Measurements from ENCODE around the gene RFX4.

RFX4 gene

GRCh38 chr12:106582641-106583230, at the start of gene RFX4:
Gene RFX4, plus strand, starts transcription at chr12:106583004. Its CDS starts 317 bp downstream, at chr12:106583321.
- no peak for DNase-seq

GRCh38 chr12:106541201-106541600, 41.6 kb upstream of the RFX4 start:
- DNase-seq: no peak

- no peak for DNase-seq
These were observed 31.4 kb upstream of the RFX4 start for GRCh38 chr12:106551410-106551809.

- no peak for DNase-seq
These were observed 30.6 kb upstream of the RFX4 start for GRCh38 chr12:106552228-106552627.

DNA sequence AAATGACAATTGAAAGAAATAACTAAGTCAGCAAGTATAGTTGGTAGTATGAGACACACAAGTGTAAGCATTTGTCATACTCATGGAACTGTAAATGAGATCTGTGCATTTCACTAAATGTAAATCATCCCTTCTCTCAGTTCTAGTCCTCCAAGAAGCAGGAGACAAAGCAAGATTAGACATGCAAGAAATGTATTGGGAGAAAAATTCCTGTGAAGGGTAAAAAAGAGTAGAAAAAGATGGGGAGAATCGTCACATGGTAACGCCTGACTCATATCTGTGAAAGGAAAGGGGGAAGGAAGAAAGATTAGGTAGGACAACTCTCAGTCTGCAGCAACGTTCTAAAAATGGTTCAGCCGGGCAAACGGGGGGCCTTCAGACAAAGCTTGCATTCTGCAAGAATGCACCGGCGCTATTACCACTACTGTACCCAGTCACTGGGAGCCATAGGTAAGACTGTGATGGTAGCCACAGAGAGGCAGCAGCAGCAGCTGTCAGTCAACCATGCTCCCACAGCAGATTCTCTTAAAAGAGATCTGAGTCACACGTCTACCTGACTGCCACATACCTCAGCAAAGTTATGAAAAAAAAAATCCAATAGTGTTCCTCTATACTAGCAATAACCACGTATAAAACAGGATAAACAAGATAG, 18.0 kb upstream of the RFX4 start:
- DNase-seq: no peak

DNA sequence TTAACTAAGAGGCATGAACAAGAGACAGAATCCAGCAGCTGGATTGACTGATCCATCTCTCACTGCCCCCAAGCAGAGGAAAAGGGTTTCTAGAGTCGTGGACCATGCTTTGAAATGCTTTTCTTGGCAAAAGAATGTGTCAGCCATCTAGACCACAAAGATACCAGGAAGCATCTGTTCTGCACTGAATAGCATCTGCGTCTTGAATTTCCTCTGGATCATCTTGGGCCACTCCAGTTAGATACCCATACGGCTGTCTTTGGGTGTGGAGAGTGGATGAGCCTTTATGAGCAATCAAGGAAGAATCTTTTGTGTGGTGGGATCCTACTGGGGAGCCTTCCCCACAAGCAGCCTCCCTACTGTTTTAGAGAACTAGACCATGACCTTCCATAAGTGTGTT, 16.0 kb upstream of the RFX4 start:
- DNase-seq: no peak

DNA sequence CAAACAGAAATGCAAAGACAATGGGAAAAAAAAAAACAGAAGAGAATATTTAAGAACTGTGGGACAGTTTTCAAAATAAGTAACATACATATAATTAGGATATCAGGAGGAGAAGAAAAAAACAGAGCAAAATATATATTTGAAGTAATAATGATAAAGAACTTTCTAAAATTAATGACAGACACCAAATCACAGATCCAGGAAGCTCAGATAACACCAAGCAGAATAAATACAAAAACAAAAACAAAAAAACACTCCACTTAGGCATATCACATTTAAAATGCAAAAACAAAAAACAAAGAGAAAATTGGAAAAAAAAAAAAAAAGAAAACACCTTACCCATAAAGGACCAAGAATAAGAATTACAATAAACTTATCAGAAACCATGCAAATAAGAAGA, 9.6 kb upstream of the RFX4 start:
- no peak for DNase-seq

GRCh38 chr12:106576848-106577247, 6.0 kb upstream of the RFX4 start:
- no peak for DNase-seq

- DNase-seq: no peak
These were observed 1.9 kb upstream of the RFX4 start for GRCh38 chr12:106580671-106581508.

DNA sequence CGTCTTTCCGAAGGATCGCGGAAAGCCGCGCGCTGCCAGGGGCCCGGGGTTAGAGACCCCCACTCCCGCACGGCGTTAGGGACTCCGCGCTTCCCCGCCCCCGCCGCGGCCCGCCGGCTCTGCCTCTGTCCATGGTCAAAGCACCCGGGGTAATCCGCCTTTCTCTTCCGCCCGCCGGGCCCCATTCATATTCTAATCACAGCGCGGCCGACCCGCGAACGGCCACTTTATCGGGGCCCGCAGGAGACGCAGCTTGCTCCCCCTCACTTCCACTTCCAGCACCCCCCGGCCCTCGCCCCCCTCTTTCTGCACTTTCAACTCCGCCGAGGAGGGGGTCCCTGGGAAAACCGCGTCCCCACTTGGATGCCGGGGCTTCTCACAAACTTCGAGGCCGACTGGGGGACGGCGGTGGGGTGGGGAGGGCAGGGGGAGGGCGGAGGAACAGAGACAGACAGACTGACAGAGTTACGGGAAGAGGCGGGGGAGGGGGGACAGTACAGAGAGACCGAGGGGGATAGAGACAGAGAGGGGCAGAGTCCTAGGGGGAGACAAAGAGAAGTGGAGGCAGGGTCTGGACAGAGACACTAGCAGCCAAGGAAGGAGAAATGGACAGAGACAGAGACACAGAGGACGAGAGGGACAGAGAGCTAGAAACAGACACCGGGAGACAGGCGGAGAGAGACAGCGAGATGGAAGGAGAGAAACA, 1.1 kb upstream of the RFX4 start:
- no peak for DNase-seq

DNA sequence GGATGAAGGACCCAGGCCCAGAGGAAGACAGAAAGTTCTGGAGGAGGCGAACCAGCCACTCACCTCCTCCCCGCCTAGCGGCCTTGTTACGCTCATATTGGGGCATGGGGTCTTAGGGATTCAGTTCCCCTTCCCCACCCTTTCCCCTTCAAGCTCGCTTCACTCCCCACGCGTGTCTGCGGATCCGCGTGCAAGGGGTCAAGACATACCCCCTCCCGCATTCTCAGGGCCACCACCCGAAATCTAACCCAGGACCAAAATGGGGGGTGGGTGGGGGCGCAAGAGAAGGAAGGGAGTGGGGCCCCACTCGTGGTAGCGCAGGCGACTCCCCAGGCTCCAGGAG, 584 bp upstream of the RFX4 start:
- DNase-seq: no peak

- peak; percentile 24 for DNase-seq
These were observed 669 bp downstream of the RFX4 start for GRCh38 chr12:106583242-106584103.

- DNase-seq: no peak
These were observed 1.6 kb downstream of the RFX4 start for GRCh38 chr12:106584104-106585064.

DNA sequence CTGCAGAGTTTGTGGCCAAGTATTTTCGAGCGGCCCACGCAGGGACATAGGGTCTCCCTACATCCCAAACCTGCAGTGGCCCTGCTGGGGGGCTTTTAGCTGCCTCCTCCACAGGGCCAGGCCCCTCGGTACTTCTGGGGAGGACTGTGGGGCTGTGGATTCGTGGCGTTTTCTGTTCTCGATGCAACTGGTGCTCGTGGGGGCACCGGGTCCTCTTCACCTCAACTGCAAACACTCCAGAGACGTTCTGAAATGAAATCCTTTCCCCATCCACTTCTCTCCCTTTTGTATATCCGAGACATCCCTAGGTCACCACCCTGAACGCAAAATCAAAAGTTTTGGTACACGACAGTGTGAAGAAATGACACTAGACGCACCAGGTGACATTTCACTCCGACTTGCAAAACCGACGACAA, 2.3 kb downstream of the RFX4 start:
- DNase-seq: no peak

DNA sequence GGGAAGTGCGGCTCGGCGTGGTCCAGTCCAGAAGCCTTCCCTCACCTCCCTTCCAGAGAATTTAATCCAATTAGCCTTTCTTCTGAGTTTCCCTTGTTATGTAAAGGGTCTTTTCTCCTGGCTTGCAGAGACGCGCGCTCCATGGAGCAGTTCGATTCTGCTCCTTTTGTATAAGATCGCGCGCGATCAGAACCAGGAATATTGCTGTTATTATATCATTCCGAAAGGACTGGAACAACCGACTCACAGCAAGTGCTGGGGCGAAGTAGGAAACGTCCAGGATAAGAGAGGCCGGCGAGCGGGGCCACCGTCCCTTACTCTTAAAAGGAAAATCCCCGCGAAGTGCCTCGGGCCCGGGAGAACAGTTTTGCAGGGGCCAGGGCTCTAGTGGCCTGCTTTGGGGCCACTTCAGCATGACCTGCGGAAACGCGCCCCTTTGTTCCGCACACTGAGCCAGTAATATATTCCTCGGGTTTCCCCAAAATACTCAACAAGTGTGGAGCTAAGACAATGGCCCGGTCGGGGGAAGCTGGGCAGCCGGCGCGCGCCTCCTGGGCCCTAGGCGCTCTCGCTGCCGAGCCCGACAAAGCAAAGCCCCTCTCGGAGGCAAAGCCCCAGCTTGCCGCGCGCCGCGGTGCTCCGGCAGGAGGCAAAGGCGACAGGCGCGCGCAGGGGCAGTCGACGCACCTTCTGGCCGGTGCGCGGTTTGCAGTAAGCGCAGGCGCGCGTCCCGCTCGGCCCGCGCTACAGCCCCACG, 2.9 kb downstream of the RFX4 start:
- no peak for DNase-seq

DNA sequence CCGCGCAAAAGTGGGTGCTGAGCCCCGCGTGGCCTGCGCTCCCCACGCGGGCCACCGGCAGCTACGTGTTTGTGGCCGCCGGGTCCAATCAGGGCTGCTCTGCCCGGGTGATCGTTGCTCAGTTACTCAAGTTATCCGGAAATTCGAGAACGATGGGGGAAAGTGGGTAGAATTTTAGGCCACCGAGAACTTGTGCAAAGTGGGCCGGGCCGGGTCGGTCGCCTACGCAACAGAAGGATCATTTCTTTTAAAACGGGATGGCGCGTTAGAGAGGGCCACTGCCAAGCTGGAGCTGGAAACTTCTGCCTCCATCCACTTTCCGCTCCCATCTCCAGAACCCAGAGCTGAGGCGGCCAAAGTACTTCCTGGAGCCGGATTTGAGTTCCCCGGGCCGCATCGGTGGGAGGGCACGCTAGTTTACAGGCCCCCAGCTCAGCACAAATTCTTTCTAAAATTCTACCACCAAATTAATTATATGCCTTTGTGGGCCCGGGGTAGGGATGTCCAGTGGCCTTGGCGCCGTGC, 3.5 kb downstream of the RFX4 start:
- no peak for DNase-seq

DNA sequence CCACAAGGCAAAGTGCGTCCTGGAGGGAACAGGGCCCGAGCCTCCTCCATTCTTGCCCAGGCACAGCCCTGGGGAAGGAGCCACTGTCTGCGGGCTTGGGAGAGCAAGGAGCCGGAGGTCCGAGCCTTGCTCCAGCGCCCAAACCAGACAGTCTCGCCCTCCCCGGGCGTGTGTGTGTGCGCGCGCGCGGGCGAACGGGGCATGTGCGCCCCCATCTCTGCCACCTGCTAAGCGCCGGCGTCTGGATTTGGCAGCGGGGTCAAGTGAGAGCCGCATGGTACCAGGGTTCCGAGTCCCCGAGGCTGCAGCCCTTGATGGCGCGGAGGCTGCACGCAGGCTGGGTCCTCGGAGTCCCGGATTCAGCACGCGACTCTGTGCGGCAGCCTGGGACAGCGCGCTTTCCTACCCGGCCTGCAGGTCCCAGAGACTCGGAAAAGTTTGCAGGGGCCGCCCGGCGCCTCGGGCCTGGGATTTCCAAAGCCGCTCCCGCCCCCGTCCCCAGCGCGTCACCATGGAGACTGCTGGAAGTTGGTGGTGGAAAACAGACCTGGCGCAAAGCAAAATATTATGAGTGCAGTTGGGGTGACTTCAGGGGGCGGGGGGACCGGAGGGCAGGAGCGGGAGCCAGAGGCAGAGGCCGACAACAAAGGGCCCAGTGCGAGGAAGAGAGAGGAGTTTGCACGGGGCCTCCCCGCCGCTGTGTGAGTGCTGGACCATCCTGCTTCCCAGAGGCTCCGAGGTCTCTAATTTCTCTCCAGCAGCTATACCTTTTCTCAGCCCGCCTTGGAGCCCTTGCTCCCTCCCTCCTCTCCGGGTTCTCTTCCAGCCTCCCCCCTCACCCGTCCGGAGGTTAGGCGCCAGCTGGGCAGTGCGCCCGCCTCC, 4.2 kb downstream of the RFX4 start:
- no peak for DNase-seq

GRCh38 chr12:106588771-106589170, 6.0 kb downstream of the RFX4 start:
- DNase-seq: no peak

DNA sequence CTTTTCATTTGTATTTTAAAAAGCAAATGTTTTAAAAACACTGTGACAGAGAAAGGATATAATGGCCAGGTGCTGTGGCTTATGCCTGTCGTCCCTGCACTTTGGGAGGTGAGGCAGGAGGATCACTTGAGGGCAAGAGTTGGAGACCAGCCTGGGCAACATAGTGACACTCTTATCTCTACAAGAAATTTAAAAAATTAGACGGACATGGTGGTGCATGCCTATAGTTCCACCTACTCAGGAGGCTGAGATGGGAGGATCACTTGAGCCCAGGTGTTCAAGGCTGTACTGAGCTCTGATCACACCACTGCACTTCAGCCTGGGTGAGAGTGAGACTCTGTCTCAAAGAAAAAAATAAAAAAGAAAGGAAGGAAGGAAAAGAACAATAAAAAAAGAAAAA, 7.8 kb downstream of the RFX4 start:
- DNase-seq: no peak
